ENCODE results near the gene DNAH6. TPM values are rescaled to one million over a fixed set of nuclear protein-coding genes. Genes with fewer than 3 reads are reported as not detected.

DNAH6 gene
- total and polyA plus RNA-seq, 10 of the 15 experiments (the other 5 are each of a cell fraction or from before 2014, with no cell fraction given), result 0.07 to 1.0 (median 0.29) TPM

DNA sequence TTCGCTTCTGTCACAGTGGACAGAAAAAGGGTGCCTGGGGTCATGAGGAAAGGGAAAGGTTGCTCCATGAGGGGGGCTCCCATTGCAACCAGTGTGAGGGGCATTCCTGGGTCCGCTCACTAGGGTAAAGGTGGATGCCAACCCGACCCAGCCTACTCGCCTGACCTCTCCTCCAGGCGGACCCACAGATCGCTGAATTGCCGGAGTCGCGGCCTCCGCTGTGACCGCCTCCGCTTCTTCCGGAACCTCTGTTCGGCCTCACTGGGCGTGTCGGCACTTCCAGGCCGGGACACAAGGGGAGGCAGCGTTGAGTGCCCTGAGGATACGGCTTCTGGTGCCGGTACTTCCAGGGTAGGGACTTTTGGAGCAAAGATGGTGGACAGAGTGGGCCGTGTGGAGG, 307.5 kb downstream of the DNAH6 start:
- Histone ChIP-seq H3K27me3 (replicated peaks in 1 of 2; ENCODE audit: control insufficient read depth in 2 of 2, insufficient read depth in 2 of 2, low read length in 1 of 2) (peaks cover 0 to 8% of the 10 kb centered on the region in 2 experiments; a peak in 2 of 4 replicates), H3K9me3 (replicated peaks; ENCODE audit: control insufficient read depth, insufficient read depth, low read length) (no peaks in the 10 kb centered on the region), H2AFZ (ENCODE audit: control insufficient read depth, low read depth, low read length) (no peak overlapping the region), H4K20me1 (ENCODE audit: control insufficient read depth, insufficient read depth) (no peaks in the 10 kb centered on the region), H3K36me3 (ENCODE audit: control insufficient read depth in 2 of 2, insufficient read depth in 2 of 2, low read length in 1 of 2) (no peaks in the 10 kb centered on the region), H3K4me1 (ENCODE audit: control insufficient read depth, insufficient read depth, low read length) (no peaks in the 10 kb centered on the region), H3K9ac (ENCODE audit: control insufficient read depth, insufficient read depth, low read length) (no peak overlapping the region), H3K27ac (ENCODE audit: control insufficient read depth, insufficient read depth) (no peak overlapping the region), H3K79me2 (ENCODE audit: control insufficient read depth, insufficient read depth, low read length) (no peaks in the 10 kb centered on the region), H3K4me2 (ENCODE audit: control insufficient read depth, insufficient read depth) (no peak overlapping the region), H3K4me3 (no peak overlapping the region)
- ATAC-seq (no peak), FAIRE-seq (no peak), DNase-seq (ENCODE audit: low read depth, low spot score) (no peak)
- WGBS (ENCODE audit: insufficient coverage, insufficient replicate concordance, low lambda C conversion rate, missing lambda C conversion rate), result 71% methylated on average over 21 of the region's 21 CpGs
- intact Hi-C loops (cut with micrococcal nuclease; ENCODE audit: unreplicated experiment) (no loop called here), in situ Hi-C loops (cut with MboI) (no loop called here)
- TF ChIP-seq YY1 (IDR thresholded peaks at IDR 0.05; ENCODE audit: low read depth, low read length) (no peak), NBN (IDR thresholded peaks at IDR 0.05) (no peak), LARP7 (IDR thresholded peaks at IDR 0.05) (no peak), NR2C1 (IDR thresholded peaks at IDR 0.05) (no peak), WRNIP1 (IDR thresholded peaks at IDR 0.05; ENCODE audit: borderline replicate concordance, low read depth, low read length) (no peak), PML (IDR thresholded peaks at IDR 0.05; ENCODE audit: low read length) (no peak), TBL1XR1 (IDR thresholded peaks at IDR 0.05; ENCODE audit: low read depth, low read length) (no peak), NRF1 (conservative IDR thresholded peaks at IDR 0.05; ENCODE audit: low read depth, low read length) (no peak), STAT1 (conservative IDR thresholded peaks at IDR 0.05) (no peak), HDGF (IDR thresholded peaks at IDR 0.05) (no peak)
- POLR2A ChIA-PET, result interaction anchor here (0.5 to 0.6 kb wide), 2 partner anchors 78 to 628 kb away, joined by 3 to 4 read pairs; no protein-coding TSS in a partner anchor
- CTCF ChIA-PET, result interaction anchor here (1.4 kb wide), 1 partner anchor 102 kb away, joined by 5 read pairs; no protein-coding TSS in a partner anchor
- no TSS peak for BruUV-seq (replicated peaks)
- RAD21 ChIA-PET (ENCODE audit: unreplicated experiment), result interaction anchor here (0.6 kb wide), 1 partner anchor 427 kb away, joined by 4 read pairs; no protein-coding TSS in a partner anchor
- SMC1A ChIA-PET (ENCODE audit: uncharacterized antibody, unreplicated experiment), result interaction anchor here (1.2 to 1.5 kb wide), 2 partner anchors 9 to 23 kb away, joined by 3 read pairs; no protein-coding TSS in a partner anchor

Data from GM12878 (cell line).